Measurements from ENCODE around the gene EPN1.

DNA sequence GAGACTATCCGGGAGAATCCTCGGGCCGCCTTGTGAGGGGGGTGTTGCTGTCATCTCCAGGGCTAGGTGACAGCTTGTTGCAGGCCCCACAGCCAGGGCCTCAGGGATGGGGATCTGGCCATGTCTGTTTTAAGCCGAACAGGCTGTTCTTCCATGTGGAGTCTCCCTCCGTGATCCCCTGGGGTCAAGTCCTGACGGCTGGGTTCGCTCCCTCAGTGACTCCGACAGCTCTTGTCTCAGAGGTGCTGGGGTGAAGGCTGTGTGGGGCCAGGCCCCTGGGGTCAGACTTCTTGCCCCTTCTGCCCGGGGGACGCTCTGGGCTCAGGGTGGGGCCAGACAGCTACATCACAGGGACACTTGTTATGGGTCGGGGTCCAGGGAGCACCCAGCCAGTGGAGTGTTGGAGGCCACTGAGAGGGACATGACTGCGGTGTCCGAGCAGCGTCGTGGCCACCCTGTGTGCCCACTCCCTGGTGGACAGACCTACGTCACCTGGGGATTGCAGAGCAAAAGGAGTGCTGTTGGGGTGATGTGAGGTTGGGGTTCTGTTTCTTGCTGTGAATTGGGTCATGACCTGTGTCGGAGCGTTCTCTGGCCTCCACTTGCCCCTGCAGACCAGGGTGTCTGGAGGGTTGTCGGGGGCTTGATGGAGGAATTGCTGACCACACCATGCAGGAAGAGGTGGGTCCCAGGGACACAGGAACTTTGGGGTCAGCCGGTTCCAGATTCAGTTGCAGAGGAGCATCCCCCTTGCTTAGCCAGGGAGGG is 21.5 kb downstream of the EPN1 start:
- TF ChIP-seq CTCF (IDR thresholded peaks at IDR 0.05; ENCODE audit: insufficient read depth, low read depth, low read length) (no peak), EZH2 (IDR thresholded peaks at IDR 0.05; ENCODE audit: insufficient read depth, low read length) (no peak)

All from astrocyte (in vitro differentiated cells and primary cell).